Lower leg skin (tissue), 4 donors: ENCODE data around the gene OTUD4. TPM values are rescaled to one million over a fixed set of nuclear protein-coding genes. Genes with fewer than 3 reads are reported as not detected.

ENCODE experiments used
- DNase-seq, 2 donors: peaks; one replicate each; pipeline ENCODE4 v3.0.0-alpha.2; 2019; ENCODE audit warnings: low spot score in 2 of 2
- H3K4me3 ChIP-seq: fragments of 200-600 bp; sonication (generic); 2 replicates; pipeline ENCODE4 v1.5.1; 2017; ENCODE audit warnings: mild to moderate bottlenecking, low read depth; ENCODE audit not compliant: poor library complexity, severe bottlenecking
- CTCF ChIP-seq, 3 donors: fragments of 450-650 bp; IDR thresholded peaks; one replicate each; pipeline ENCODE4 v1.5.1; 2016; ENCODE audit warnings: antibody characterized with exemption in 3 of 3, mild to moderate bottlenecking in 3 of 3, moderate library complexity in 2 of 3
- POLR2A ChIP-seq, 2 donors: fragments of 450-650 bp; IDR thresholded peaks; one replicate each; pipeline ENCODE4 v1.6.1; 2016 to 2017; ENCODE audit warnings: antibody characterized with exemption in 2 of 2, mild to moderate bottlenecking in 1 of 2, moderate library complexity in 1 of 2
- WGBS, 2 donors: methylation state at CpG; one replicate each; pipeline ENCODE4 v1.1.5; 2018; 5-methylcytosine and 5-hydroxymethylcytosine counted together
- intact Hi-C: fragments of 100-400 bp; cut with DNase I; formaldehyde crosslinking; loops from one replicate; pipeline ENCODE4 v1.15.0; 2023; ENCODE audit warnings: low total_unique reads
- total RNA-seq, 4 donors: library from RNA; depleted of rRNA; stranded (reverse); fragments of >200 nt; gene quantifications; one replicate each; pipeline ENCODE4 v1.1.0, GENCODE V29; 2016

The OTUD4 gene
- total RNA-seq, 4 donors from 2014 or later = 26.7 to 38.2 (median 36.1) TPM

GRCh38 chr4:145130788-145131399 is 49.5 kb downstream of the OTUD4 start:
- WGBS, 2 donors = 32 to 56% methylated on average over 2 of the region's 2 CpGs
- no peak overlapping the region for H3K4me3 ChIP-seq
- DNase-seq = no peak
- no peak for TF ChIP-seq POLR2A (IDR thresholded peaks at IDR 0.05)
- no peak for TF ChIP-seq CTCF (IDR thresholded peaks at IDR 0.05)
- intact Hi-C loops = no loop called here

GRCh38 chr4:145130130-145130529 is 50.3 kb downstream of the OTUD4 start:
- intact Hi-C loops = no loop called here
- DNase-seq = no peak
- no peak for TF ChIP-seq POLR2A (IDR thresholded peaks at IDR 0.05)
- TF ChIP-seq CTCF (IDR thresholded peaks at IDR 0.05) = no peak
- no peak overlapping the region for H3K4me3 ChIP-seq

- no peak overlapping the region for H3K4me3 ChIP-seq
- no peak for DNase-seq
- TF ChIP-seq POLR2A (IDR thresholded peaks at IDR 0.05) (no peak), CTCF (IDR thresholded peaks at IDR 0.05) (no peak)
- 97 to 99% methylated on average over 2 of the region's 2 CpGs for WGBS, 2 donors
- intact Hi-C loops = no loop called here
Observed at GRCh38 chr4:145125396-145125795, 55.0 kb downstream of the OTUD4 start.

GRCh38 chr4:145108128-145108527 is 72.3 kb downstream of the OTUD4 start:
- TF ChIP-seq CTCF (IDR thresholded peaks at IDR 0.05) (no peak), POLR2A (IDR thresholded peaks at IDR 0.05) (no peak)
- DNase-seq = no peak
- intact Hi-C loops = no loop called here
- H3K4me3 ChIP-seq = no peak overlapping the region

GRCh38 chr4:145107126-145107525 is 73.3 kb downstream of the OTUD4 start:
- intact Hi-C loops = no loop called here
- 55 to 68% methylated on average over 2 of the region's 2 CpGs for WGBS, 2 donors
- no peak overlapping the region for H3K4me3 ChIP-seq
- TF ChIP-seq POLR2A (IDR thresholded peaks at IDR 0.05) (no peak), CTCF (IDR thresholded peaks at IDR 0.05) (no peak)
- DNase-seq = no peak

GRCh38 chr4:145103496-145103895 is 76.9 kb downstream of the OTUD4 start:
- intact Hi-C loops = no loop called here
- H3K4me3 ChIP-seq = no peak overlapping the region
- 79 to 83% methylated on average over 3 of the region's 3 CpGs for WGBS, 2 donors
- no peak for TF ChIP-seq POLR2A (IDR thresholded peaks at IDR 0.05)
- TF ChIP-seq CTCF (IDR thresholded peaks at IDR 0.05) = no peak
- DNase-seq = no peak
